ENCODE measurements around the gene GPATCH2L. TPM values are rescaled to one million over a fixed set of nuclear protein-coding genes. Genes with fewer than 3 reads are reported as not detected.

GPATCH2L gene
- polyA plus RNA-seq, 3 donors = 10.6 to 28.3 (median 13.8) TPM

DNA sequence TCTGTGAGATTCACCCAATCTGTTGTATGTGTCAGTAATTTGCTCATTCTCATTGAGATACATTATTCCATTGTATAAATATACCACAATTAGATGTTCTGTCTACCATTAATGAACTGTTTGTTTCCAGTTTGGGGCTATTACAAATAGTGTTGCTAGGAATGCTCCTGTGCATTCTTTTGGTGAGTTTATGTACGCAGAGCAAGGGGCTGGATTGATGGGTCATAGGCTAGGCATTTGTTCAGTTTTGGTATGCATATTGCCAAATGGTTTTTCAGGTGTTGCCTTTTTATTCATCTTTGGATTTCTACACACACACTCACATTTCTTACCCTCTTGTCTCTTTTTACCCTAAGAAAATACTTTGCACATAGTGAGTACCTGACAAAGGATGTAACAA lies 93.4 kb downstream of the GPATCH2L start:
- H3K4me1 Mint-ChIP-seq = no peaks in the 10 kb centered on the region
- H3K27ac ChIP-seq (ENCODE audit: low read depth in 1 of 2, low read length in 2 of 2) = no peak overlapping the region
- H2AFZ ChIP-seq (ENCODE audit: insufficient read depth, low read depth, low read length, poor library complexity, severe bottlenecking) = no peak overlapping the region
- H4K20me1 ChIP-seq (ENCODE audit: insufficient read depth, low read length) = no peaks in the 10 kb centered on the region
- no peak overlapping the region for H3K4me3 Mint-ChIP-seq
- DNase-seq = no peak
- no peaks in the 10 kb centered on the region for H3K79me2 ChIP-seq (ENCODE audit: insufficient read depth, low read length)
- H3K4me2 ChIP-seq (replicated peaks; ENCODE audit: extremely low read depth, low read length, poor library complexity, severe bottlenecking) = no peak overlapping the region
- no peaks in the 10 kb centered on the region for H3K36me3 Mint-ChIP-seq
- intact Hi-C loops (cut with micrococcal nuclease) = no loop called here
- peaks cover 20 to 66% (median 47%) of the 10 kb centered on the region in 7 donors for H3K9me3 Mint-ChIP-seq
- no peak overlapping the region for H3K9ac ChIP-seq (ENCODE audit: insufficient read depth, low read length, poor library complexity, severe bottlenecking)
- no peak overlapping the region for H3K27ac Mint-ChIP-seq
- peaks cover 19 to 30% of the 10 kb centered on the region in 2 donors for H3K9me3 ChIP-seq (replicated peaks in 1 of 2; ENCODE audit: control insufficient read depth in 1 of 2, insufficient read depth in 1 of 2, low read length in 2 of 2)
- no peak overlapping the region for H3K4me3 ChIP-seq (replicated peaks in 1 of 3; ENCODE audit: low read depth in 2 of 3, low read length in 3 of 3)
- peaks cover 0 to 4% (median 0%) of the 10 kb centered on the region in 3 donors for H3K27me3 Mint-ChIP-seq (ENCODE audit: low read depth in 3 of 3)
- H3K4me1 ChIP-seq (ENCODE audit: control insufficient read depth in 1 of 2, insufficient read depth in 2 of 2, low read length in 2 of 2) = no peaks in the 10 kb centered on the region
- no peaks in the 10 kb centered on the region for H3K27me3 ChIP-seq (ENCODE audit: control insufficient read depth in 2 of 2, insufficient read depth in 2 of 2, low read length in 2 of 2)
- no peaks in the 10 kb centered on the region for H3K36me3 ChIP-seq (replicated peaks in 1 of 2; ENCODE audit: control insufficient read depth in 1 of 2, insufficient read depth in 2 of 2, low read length in 2 of 2)
- WGBS (ENCODE audit: insufficient coverage) = 100% methylated on average over 1 of the region's 1 CpG
- TF ChIP-seq, protein P1, sequence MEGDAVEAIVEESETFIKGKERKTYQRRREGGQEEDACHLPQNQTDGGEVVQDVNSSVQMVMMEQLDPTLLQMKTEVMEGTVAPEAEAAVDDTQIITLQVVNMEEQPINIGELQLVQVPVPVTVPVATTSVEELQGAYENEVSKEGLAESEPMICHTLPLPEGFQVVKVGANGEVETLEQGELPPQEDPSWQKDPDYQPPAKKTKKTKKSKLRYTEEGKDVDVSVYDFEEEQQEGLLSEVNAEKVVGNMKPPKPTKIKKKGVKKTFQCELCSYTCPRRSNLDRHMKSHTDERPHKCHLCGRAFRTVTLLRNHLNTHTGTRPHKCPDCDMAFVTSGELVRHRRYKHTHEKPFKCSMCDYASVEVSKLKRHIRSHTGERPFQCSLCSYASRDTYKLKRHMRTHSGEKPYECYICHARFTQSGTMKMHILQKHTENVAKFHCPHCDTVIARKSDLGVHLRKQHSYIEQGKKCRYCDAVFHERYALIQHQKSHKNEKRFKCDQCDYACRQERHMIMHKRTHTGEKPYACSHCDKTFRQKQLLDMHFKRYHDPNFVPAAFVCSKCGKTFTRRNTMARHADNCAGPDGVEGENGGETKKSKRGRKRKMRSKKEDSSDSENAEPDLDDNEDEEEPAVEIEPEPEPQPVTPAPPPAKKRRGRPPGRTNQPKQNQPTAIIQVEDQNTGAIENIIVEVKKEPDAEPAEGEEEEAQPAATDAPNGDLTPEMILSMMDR (IDR thresholded peaks at IDR 0.05) = no peak

DNA sequence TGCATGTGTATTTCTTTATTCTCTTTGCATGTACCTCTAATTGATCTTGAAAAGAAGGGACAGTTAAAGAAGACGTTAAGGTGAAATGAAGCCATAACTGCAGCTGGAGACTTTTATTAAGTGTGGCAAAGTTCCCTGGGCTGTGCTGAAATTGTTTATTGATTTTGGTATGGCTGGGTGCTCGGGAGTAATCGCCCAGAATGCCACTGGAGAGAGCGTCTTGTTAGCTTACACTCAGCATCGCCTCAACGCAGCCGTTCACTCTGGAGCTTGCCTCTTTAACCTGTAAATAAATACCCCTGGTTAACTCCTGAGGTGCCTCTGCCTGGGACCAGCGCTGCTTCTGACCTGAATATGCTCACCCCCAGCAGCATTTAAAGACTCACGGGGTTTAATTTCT lies 98.6 kb downstream of the GPATCH2L start:
- TF ChIP-seq, protein P1 (IDR thresholded peaks at IDR 0.05) = no peak
- H3K4me1 Mint-ChIP-seq = no peaks in the 10 kb centered on the region
- H3K36me3 ChIP-seq (replicated peaks in 1 of 2; ENCODE audit: control insufficient read depth in 1 of 2, insufficient read depth in 2 of 2, low read length in 2 of 2) = no peaks in the 10 kb centered on the region
- peaks cover 3 to 26% (median 11%) of the 10 kb centered on the region in 7 donors for H3K9me3 Mint-ChIP-seq
- H3K4me2 ChIP-seq (replicated peaks; ENCODE audit: extremely low read depth, low read length, poor library complexity, severe bottlenecking) = no peak overlapping the region
- no peaks in the 10 kb centered on the region for H3K36me3 Mint-ChIP-seq
- H3K4me1 ChIP-seq (ENCODE audit: control insufficient read depth in 1 of 2, insufficient read depth in 2 of 2, low read length in 2 of 2) = no peaks in the 10 kb centered on the region
- peaks cover 1 to 8% (median 2%) of the 10 kb centered on the region in 3 donors for H3K27me3 Mint-ChIP-seq (ENCODE audit: low read depth in 3 of 3)
- intact Hi-C loops (cut with micrococcal nuclease) = no loop called here
- H3K27me3 ChIP-seq (ENCODE audit: control insufficient read depth in 2 of 2, insufficient read depth in 2 of 2, low read length in 2 of 2) = no peaks in the 10 kb centered on the region
- no peak overlapping the region for H3K27ac ChIP-seq (ENCODE audit: low read depth in 1 of 2, low read length in 2 of 2)
- DNase-seq = no peak
- H3K27ac Mint-ChIP-seq = no peak overlapping the region
- no peak overlapping the region for H2AFZ ChIP-seq (ENCODE audit: insufficient read depth, low read depth, low read length, poor library complexity, severe bottlenecking)
- H3K9ac ChIP-seq (ENCODE audit: insufficient read depth, low read length, poor library complexity, severe bottlenecking) = no peak overlapping the region
- no peaks in the 10 kb centered on the region for H3K79me2 ChIP-seq (ENCODE audit: insufficient read depth, low read length)
- no peak overlapping the region for H3K4me3 ChIP-seq (replicated peaks in 1 of 3; ENCODE audit: low read depth in 2 of 3, low read length in 3 of 3)
- WGBS (ENCODE audit: insufficient coverage) = 76% methylated on average over 8 of the region's 9 CpGs
- no peak overlapping the region for H3K4me3 Mint-ChIP-seq
- H4K20me1 ChIP-seq (ENCODE audit: insufficient read depth, low read length) = no peaks in the 10 kb centered on the region
- peaks cover 0 to 3% of the 10 kb centered on the region in 2 donors for H3K9me3 ChIP-seq (replicated peaks in 1 of 2; ENCODE audit: control insufficient read depth in 1 of 2, insufficient read depth in 1 of 2, low read length in 2 of 2)

Measured in CD14-positive monocyte (primary cell).